Measurements from ENCODE around the gene INPP5A.

The INPP5A gene

GRCh38 chr10:132616170-132616995, 78.8 kb downstream of the INPP5A start:
- Histone ChIP-seq H3K36me3 (ENCODE audit: control insufficient read depth, insufficient read depth, low read length) (no peaks in the 10 kb centered on the region), H3K27me3 (ENCODE audit: control insufficient read depth, insufficient read depth, low read length) (no peaks in the 10 kb centered on the region), H3K9ac (ENCODE audit: low read depth, low read length) (no peak overlapping the region), H3K4me1 (ENCODE audit: control insufficient read depth, insufficient read depth, low read length) (no peaks in the 10 kb centered on the region), H3K4me3 (ENCODE audit: low read depth, low read length) (no peak overlapping the region), H3K9me3 (ENCODE audit: control insufficient read depth, insufficient read depth, low read length) (peaks cover 4% of the 10 kb centered on the region)

- H3K9ac ChIP-seq (ENCODE audit: low read depth, low read length) = no peak overlapping the region
- H3K9me3 ChIP-seq (ENCODE audit: control insufficient read depth, insufficient read depth, low read length) = peaks cover 4% of the 10 kb centered on the region
- no peak overlapping the region for H3K4me3 ChIP-seq (ENCODE audit: low read depth, low read length)
- H3K4me1 ChIP-seq (ENCODE audit: control insufficient read depth, insufficient read depth, low read length) = no peaks in the 10 kb centered on the region
- H3K36me3 ChIP-seq (ENCODE audit: control insufficient read depth, insufficient read depth, low read length) = no peaks in the 10 kb centered on the region
- H3K27me3 ChIP-seq (ENCODE audit: control insufficient read depth, insufficient read depth, low read length) = no peaks in the 10 kb centered on the region
Observed at GRCh38 chr10:132616996-132617736, 79.6 kb downstream of the INPP5A start.

- Histone ChIP-seq H3K36me3 (ENCODE audit: control insufficient read depth, insufficient read depth, low read length) (no peaks in the 10 kb centered on the region), H3K4me1 (ENCODE audit: control insufficient read depth, insufficient read depth, low read length) (no peaks in the 10 kb centered on the region), H3K9ac (ENCODE audit: low read depth, low read length) (no peak overlapping the region), H3K4me3 (ENCODE audit: low read depth, low read length) (no peak overlapping the region), H3K27me3 (ENCODE audit: control insufficient read depth, insufficient read depth, low read length) (no peaks in the 10 kb centered on the region), H3K9me3 (ENCODE audit: control insufficient read depth, insufficient read depth, low read length) (peaks cover 4% of the 10 kb centered on the region)
Observed at GRCh38 chr10:132617737-132618052, 80.1 kb downstream of the INPP5A start.

- no peaks in the 10 kb centered on the region for H3K36me3 ChIP-seq (ENCODE audit: control insufficient read depth, insufficient read depth, low read length)
- peaks cover 4% of the 10 kb centered on the region for H3K9me3 ChIP-seq (ENCODE audit: control insufficient read depth, insufficient read depth, low read length)
- H3K27me3 ChIP-seq (ENCODE audit: control insufficient read depth, insufficient read depth, low read length) = no peaks in the 10 kb centered on the region
- H3K4me3 ChIP-seq (ENCODE audit: low read depth, low read length) = no peak overlapping the region
- no peak overlapping the region for H3K9ac ChIP-seq (ENCODE audit: low read depth, low read length)
- no peaks in the 10 kb centered on the region for H3K4me1 ChIP-seq (ENCODE audit: control insufficient read depth, insufficient read depth, low read length)
Observed at GRCh38 chr10:132618158-132618919, 80.8 kb downstream of the INPP5A start.

GRCh38 chr10:132619927-132620326, 82.3 kb downstream of the INPP5A start:
- peaks cover 4% of the 10 kb centered on the region for H3K9me3 ChIP-seq (ENCODE audit: control insufficient read depth, insufficient read depth, low read length)
- H3K4me1 ChIP-seq (ENCODE audit: control insufficient read depth, insufficient read depth, low read length) = no peaks in the 10 kb centered on the region
- no peaks in the 10 kb centered on the region for H3K36me3 ChIP-seq (ENCODE audit: control insufficient read depth, insufficient read depth, low read length)
- H3K4me3 ChIP-seq (ENCODE audit: low read depth, low read length) = no peak overlapping the region
- no peak overlapping the region for H3K9ac ChIP-seq (ENCODE audit: low read depth, low read length)
- H3K27me3 ChIP-seq (ENCODE audit: control insufficient read depth, insufficient read depth, low read length) = no peaks in the 10 kb centered on the region

GRCh38 chr10:132624061-132624846, 86.7 kb downstream of the INPP5A start:
- Histone ChIP-seq H3K36me3 (ENCODE audit: control insufficient read depth, insufficient read depth, low read length) (no peaks in the 10 kb centered on the region), H3K4me3 (ENCODE audit: low read depth, low read length) (no peak overlapping the region), H3K9me3 (ENCODE audit: control insufficient read depth, insufficient read depth, low read length) (peaks cover 3% of the 10 kb centered on the region), H3K9ac (ENCODE audit: low read depth, low read length) (no peak overlapping the region), H3K27me3 (ENCODE audit: control insufficient read depth, insufficient read depth, low read length) (no peaks in the 10 kb centered on the region), H3K4me1 (ENCODE audit: control insufficient read depth, insufficient read depth, low read length) (peaks cover 3% of the 10 kb centered on the region)

GRCh38 chr10:132624847-132625471, 87.4 kb downstream of the INPP5A start:
- no peaks in the 10 kb centered on the region for H3K9me3 ChIP-seq (ENCODE audit: control insufficient read depth, insufficient read depth, low read length)
- no peak overlapping the region for H3K4me3 ChIP-seq (ENCODE audit: low read depth, low read length)
- H3K9ac ChIP-seq (ENCODE audit: low read depth, low read length) = no peak overlapping the region
- H3K4me1 ChIP-seq (ENCODE audit: control insufficient read depth, insufficient read depth, low read length) = peaks cover 3% of the 10 kb centered on the region
- no peaks in the 10 kb centered on the region for H3K27me3 ChIP-seq (ENCODE audit: control insufficient read depth, insufficient read depth, low read length)
- H3K36me3 ChIP-seq (ENCODE audit: control insufficient read depth, insufficient read depth, low read length) = no peaks in the 10 kb centered on the region

GRCh38 chr10:132626019-132626760, 88.6 kb downstream of the INPP5A start:
- H3K4me3 ChIP-seq (ENCODE audit: low read depth, low read length) = no peak overlapping the region
- no peaks in the 10 kb centered on the region for H3K36me3 ChIP-seq (ENCODE audit: control insufficient read depth, insufficient read depth, low read length)
- H3K27me3 ChIP-seq (ENCODE audit: control insufficient read depth, insufficient read depth, low read length) = no peaks in the 10 kb centered on the region
- peaks cover 3% of the 10 kb centered on the region for H3K4me1 ChIP-seq (ENCODE audit: control insufficient read depth, insufficient read depth, low read length)
- H3K9me3 ChIP-seq (ENCODE audit: control insufficient read depth, insufficient read depth, low read length) = no peaks in the 10 kb centered on the region
- H3K9ac ChIP-seq (ENCODE audit: low read depth, low read length) = no peak overlapping the region

GRCh38 chr10:132626761-132627665, 89.4 kb downstream of the INPP5A start:
- Histone ChIP-seq H3K9ac (ENCODE audit: low read depth, low read length) (no peak overlapping the region), H3K4me3 (ENCODE audit: low read depth, low read length) (no peak overlapping the region), H3K27me3 (ENCODE audit: control insufficient read depth, insufficient read depth, low read length) (no peaks in the 10 kb centered on the region), H3K4me1 (ENCODE audit: control insufficient read depth, insufficient read depth, low read length) (peaks cover 3% of the 10 kb centered on the region), H3K9me3 (ENCODE audit: control insufficient read depth, insufficient read depth, low read length) (no peaks in the 10 kb centered on the region), H3K36me3 (ENCODE audit: control insufficient read depth, insufficient read depth, low read length) (no peaks in the 10 kb centered on the region)

Data from iPS-15b (cell line).